GM12865 (cell line): ENCODE results near the gene GMEB1.
"Not testable (repeated sequence)": the region's sequence is repeated elsewhere in the genome, so short reads cannot be mapped to it uniquely, and the experiment has no call there.

ENCODE experiments used
- DNase-seq: peaks from one replicate; pipeline ENCODE4 v3.0.0; 2010; ENCODE audit warnings: low read depth
- H3K4me3 ChIP-seq: 2 replicates; pipeline ENCODE4 v1.5.1; 2011; ENCODE audit warnings: mild to moderate bottlenecking, low read depth, low read length, control low read depth
- TF ChIP-seq, protein P1 (sequence below): IDR thresholded peaks from 2 replicates; pipeline ENCODE4 v1.5.1; 2011; ENCODE audit warnings: low read length, control low read depth, low read depth, inconsistent platforms; ENCODE audit not compliant: insufficient read depth; ENCODE audit errors: missing control alignments

The GMEB1 gene

DNA sequence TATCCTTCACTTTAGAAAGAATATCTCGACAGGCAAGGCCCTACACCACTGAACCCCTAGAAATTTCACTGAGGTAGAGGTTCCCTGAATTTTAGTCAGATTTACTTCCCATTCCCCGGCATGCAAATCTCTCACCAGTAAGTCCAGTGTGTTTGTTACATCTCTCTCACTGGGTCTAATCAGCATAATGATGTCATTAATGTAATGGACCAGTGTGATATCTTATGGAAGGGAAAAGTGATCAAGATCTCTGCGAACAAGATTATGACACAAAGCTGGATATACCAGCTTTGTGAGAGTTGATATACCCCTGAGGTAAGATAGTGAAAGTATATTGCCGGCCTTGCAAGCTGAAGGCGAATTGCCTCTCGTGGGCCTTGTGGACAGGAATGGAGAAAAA, 12.2 kb upstream of the GMEB1 start:
- DNase-seq: no peak
- H3K4me3 ChIP-seq: no peak overlapping the region
- TF ChIP-seq, protein P1, sequence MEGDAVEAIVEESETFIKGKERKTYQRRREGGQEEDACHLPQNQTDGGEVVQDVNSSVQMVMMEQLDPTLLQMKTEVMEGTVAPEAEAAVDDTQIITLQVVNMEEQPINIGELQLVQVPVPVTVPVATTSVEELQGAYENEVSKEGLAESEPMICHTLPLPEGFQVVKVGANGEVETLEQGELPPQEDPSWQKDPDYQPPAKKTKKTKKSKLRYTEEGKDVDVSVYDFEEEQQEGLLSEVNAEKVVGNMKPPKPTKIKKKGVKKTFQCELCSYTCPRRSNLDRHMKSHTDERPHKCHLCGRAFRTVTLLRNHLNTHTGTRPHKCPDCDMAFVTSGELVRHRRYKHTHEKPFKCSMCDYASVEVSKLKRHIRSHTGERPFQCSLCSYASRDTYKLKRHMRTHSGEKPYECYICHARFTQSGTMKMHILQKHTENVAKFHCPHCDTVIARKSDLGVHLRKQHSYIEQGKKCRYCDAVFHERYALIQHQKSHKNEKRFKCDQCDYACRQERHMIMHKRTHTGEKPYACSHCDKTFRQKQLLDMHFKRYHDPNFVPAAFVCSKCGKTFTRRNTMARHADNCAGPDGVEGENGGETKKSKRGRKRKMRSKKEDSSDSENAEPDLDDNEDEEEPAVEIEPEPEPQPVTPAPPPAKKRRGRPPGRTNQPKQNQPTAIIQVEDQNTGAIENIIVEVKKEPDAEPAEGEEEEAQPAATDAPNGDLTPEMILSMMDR: no peak

DNA sequence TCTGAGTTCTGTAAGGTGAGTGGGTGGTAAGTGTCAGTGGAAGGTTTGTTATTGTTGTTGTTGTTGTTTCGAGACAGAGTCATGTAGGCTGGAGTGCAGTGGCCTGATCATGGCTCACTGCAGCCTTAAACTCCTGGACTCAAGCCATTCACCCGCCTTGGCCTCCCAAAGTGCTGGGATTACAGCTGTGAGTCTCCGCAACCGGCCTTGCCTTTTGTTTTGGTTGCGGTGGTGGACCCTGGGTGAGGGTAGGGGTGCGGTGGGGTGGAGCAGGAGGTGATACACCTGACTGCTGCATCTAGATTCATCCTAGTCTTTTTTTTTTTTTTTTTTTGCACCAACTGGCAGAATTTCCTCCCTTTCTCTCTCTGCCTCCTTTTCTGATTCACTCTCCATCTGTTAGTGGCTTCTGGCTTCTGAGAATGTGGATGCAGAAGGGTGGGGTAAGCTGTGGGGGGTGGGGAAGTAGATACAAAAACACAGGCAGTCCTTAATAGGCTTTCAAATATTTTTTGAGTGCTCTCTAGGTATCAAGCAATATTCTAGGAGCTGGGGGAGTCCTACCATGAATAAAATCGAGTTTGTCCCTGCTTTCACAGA, 4.6 kb upstream of the GMEB1 start:
- DNase-seq: no peak
- TF ChIP-seq, protein P1: no peak
- H3K4me3 ChIP-seq: no peak overlapping the region

DNA sequence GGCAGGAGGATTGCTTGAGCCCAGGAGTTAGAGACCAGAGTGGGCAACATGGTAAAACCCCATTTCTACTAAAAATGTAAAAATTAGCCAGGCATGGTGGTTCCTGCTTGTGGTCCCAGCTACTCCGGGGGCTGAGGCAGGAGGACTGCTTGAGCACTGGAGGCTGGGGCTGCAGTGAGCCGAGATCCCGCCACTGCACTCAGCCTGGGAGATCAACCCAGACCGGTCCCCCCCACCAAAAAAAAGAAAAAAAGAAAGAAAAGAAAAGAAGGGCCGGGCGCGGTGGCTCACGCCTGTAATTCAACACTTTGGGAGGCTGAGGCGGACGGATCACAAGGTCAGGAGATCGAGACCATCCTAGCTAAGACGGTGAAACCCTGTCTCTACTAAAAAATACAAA, 1.8 kb upstream of the GMEB1 start:
- DNase-seq: no peak
- TF ChIP-seq, protein P1: no peak
- no peak overlapping the region for H3K4me3 ChIP-seq

DNA sequence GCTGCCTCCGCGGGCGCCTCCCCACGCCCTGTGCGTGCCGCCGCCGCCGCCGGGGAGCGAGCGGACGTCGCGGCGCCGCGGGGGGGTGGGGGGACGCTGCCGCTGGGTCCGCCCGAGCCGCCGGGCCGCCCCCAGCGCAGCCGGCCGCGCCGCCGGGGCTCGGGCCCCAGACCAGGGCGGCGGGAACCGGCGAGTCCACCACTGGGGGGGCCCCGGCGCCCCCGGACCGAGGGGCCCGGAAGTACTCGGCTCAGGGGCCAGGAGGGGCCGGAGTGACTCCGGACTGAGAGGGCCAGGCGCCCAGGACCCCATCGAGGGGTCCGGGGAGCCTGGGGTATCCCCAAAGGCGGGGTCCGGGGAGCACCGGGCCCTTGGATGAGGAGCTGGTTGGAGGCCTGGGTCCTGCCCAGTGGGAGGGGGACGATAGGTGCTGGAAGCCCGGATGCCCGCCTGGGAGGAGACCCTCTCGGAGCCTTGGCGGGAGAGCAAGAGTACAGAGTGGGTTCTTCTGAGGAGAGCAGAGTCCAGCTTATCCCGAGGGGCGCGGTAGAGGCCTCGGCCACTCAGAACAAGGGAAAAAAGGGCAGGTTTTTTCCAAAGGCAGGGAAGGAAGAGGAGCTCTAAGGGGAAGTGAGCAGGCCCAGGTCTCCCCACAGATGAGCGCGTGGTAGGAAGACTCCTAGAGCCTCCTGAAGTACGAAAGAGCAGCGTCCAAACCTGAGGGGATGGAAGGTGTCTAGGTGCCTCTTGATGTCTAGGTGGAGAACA, 556 bp downstream of the GMEB1 start:
- TF ChIP-seq, protein P1: no peak
- DNase-seq: peak; percentile 89
- H3K4me3 ChIP-seq: peak overlapping the region; percentile 94

DNA sequence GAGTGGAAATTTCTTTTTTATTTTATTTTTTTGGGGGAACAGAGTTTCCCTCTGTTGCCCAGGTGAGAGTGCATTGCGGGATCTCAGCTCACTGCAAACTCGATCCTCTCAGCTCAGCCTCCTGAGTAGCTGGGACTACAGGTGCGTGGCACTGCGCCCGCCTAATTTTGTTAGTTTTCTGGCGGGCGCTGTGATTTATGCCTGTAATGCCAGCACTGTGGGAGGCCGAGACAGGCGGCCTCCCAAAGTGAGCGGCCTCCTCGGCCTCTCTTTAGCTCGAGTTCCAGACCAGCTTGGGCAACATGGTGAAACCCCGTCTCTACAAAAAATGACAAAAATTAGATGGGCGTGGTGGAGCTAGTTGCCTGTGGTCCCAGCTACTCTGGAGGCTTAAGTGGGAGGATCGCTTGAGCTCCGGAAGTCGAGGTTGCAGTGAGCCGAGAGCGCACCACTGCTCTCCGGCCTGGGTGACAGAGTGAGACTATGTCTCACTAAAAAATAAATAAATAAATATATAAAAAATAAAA, 2.7 kb downstream of the GMEB1 start:
- H3K4me3 ChIP-seq: no peak overlapping the region
- TF ChIP-seq, protein P1: no peak
- DNase-seq: no peak

DNA sequence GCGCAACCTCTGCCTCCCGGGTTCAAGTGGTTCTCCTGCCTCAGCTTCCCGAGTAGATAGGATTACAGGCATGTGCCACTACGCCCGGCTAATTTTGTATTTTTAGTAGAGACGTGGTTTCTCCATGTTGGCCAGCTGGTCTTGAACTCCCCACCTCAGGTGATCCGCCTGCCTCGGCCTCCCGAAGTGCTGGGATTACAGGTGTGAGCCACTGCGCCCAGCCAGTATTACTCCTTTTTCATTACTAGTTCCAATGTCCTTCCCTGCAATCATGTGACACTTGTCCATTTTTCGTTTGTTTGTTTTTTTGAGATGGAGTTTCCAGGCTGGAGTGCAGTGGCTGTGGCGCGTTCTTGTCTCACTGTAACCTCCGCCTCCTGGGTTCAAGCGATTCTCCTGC, 4.4 kb downstream of the GMEB1 start:
- H3K4me3 ChIP-seq, DNase-seq: not testable (repeated sequence)

DNA sequence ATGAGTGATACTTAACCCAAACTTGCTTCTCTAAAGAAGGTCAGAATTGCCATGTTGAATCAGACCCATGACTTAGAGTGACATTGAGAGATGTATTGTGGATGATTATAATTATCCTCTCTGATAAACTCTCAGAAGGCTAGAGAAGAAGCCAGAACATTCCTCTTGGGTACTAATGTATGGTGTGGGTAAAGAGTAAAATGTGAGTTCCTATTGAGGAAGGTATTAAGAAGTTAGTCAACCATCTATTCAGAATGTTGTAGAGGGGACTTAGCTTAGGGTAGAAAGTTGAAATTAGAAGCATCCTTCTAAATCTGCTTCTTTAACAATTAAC, 7.3 kb downstream of the GMEB1 start:
- no peak overlapping the region for H3K4me3 ChIP-seq
- no peak for DNase-seq
- TF ChIP-seq, protein P1: no peak
